ENCODE measurements around the gene DACT1.
A peak's percentile ranks its signal among the peaks of the same experiment; 100 is the strongest.

Gene DACT1

GRCh38 chr14:58599707-58600106 lies 38.1 kb upstream of the DACT1 start:
- TF ChIP-seq, protein P1, sequence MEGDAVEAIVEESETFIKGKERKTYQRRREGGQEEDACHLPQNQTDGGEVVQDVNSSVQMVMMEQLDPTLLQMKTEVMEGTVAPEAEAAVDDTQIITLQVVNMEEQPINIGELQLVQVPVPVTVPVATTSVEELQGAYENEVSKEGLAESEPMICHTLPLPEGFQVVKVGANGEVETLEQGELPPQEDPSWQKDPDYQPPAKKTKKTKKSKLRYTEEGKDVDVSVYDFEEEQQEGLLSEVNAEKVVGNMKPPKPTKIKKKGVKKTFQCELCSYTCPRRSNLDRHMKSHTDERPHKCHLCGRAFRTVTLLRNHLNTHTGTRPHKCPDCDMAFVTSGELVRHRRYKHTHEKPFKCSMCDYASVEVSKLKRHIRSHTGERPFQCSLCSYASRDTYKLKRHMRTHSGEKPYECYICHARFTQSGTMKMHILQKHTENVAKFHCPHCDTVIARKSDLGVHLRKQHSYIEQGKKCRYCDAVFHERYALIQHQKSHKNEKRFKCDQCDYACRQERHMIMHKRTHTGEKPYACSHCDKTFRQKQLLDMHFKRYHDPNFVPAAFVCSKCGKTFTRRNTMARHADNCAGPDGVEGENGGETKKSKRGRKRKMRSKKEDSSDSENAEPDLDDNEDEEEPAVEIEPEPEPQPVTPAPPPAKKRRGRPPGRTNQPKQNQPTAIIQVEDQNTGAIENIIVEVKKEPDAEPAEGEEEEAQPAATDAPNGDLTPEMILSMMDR (IDR thresholded peaks at IDR 0.05; ENCODE audit: low read depth, low read length), result no peak
- DNase-seq (ENCODE audit: low read depth, low spot score), result no peak
- H3K4me3 ChIP-seq (ENCODE audit: low read depth, low read length), result no peak overlapping the region
- in situ Hi-C loops (cut with HindIII; ENCODE audit: low sequenced_read_pairs), result no loop called here

- DNase-seq (ENCODE audit: low read depth, low spot score), result no peak
- TF ChIP-seq, protein P1 (IDR thresholded peaks at IDR 0.05; ENCODE audit: low read depth, low read length), result no peak
- no peak overlapping the region for H3K4me3 ChIP-seq (ENCODE audit: low read depth, low read length)
- in situ Hi-C loops (cut with HindIII; ENCODE audit: low sequenced_read_pairs), result no loop called here
These were observed 32.3 kb upstream of the DACT1 start for GRCh38 chr14:58605465-58605864.

DNA sequence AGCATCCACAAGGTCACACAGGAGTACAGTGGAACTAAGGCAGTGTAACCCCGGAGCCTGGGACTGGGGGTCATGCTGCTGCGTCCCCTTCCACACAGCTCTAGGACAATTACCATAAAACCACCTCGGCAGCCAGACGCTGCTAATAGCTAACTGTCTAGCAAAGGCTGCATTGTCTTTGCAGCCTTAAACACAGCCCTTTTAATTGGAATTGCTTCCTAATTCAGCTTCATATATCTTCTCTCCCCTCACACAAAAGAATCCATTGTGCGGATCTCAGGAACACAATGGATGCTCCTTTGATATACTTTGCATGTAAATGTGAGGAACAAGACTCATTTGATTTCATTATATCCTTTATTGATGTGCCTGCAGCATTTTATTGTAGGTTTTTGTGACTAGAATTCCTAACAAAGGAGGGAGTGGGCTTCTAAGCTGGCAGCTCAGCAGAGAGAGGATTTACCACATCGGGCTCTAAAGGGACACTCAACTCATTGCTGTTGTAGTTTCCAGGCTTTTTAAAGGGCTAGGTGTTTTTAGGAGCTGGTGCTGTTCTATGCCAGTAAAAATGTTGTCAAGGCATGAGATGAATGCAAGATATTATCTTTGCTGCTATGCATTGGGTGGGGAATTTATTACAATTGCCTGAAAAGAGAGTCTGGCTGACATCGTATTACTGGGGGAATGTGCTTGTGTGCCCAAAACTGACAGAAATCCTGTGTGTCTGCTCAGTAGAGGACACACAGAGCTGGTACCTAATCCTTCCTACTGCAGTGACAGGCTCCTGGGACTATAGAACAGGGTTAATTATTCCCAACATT lies 30.4 kb upstream of the DACT1 start:
- no peak overlapping the region for H3K4me3 ChIP-seq (ENCODE audit: low read depth, low read length)
- TF ChIP-seq, protein P1 (IDR thresholded peaks at IDR 0.05; ENCODE audit: low read depth, low read length), result no peak
- in situ Hi-C loops (cut with HindIII; ENCODE audit: low sequenced_read_pairs), result no loop called here
- DNase-seq (ENCODE audit: low read depth, low spot score), result no peak

DNA sequence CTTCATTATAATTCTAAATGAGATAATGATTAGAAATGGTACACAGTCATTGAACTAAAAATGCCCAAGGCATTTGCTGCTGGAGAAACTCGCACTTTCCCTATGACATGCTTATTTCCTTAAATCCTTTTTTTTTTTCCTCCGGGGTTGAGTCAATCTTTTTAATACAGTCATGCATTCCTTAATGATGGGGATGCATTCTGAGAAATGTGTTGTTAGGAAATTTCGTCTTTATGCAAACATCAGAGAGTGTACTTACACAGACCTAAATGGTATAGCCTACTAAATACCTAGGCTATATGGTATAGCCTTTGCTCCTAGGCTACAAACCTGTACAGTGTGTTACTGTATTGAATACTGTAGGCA lies 29.8 kb upstream of the DACT1 start:
- TF ChIP-seq, protein P1 (IDR thresholded peaks at IDR 0.05; ENCODE audit: low read depth, low read length), result no peak
- no peak overlapping the region for H3K4me3 ChIP-seq (ENCODE audit: low read depth, low read length)
- in situ Hi-C loops (cut with HindIII; ENCODE audit: low sequenced_read_pairs), result no loop called here
- peak; percentile 27 for DNase-seq (ENCODE audit: low read depth, low spot score)

- no peak for DNase-seq (ENCODE audit: low read depth, low spot score)
- TF ChIP-seq, protein P1 (IDR thresholded peaks at IDR 0.05; ENCODE audit: low read depth, low read length), result no peak
- in situ Hi-C loops (cut with HindIII; ENCODE audit: low sequenced_read_pairs), result no loop called here
- H3K4me3 ChIP-seq (ENCODE audit: low read depth, low read length), result no peak overlapping the region
These were observed 20.1 kb upstream of the DACT1 start for GRCh38 chr14:58617619-58618018.

GRCh38 chr14:58620011-58620410 lies 17.8 kb upstream of the DACT1 start:
- TF ChIP-seq, protein P1 (IDR thresholded peaks at IDR 0.05; ENCODE audit: low read depth, low read length), result no peak
- DNase-seq (ENCODE audit: low read depth, low spot score), result no peak
- H3K4me3 ChIP-seq (ENCODE audit: low read depth, low read length), result no peak overlapping the region
- in situ Hi-C loops (cut with HindIII; ENCODE audit: low sequenced_read_pairs), result no loop called here

Measured in astrocyte of the spinal cord (primary cell).